ENCODE results near the gene PKDREJ. TPM values are rescaled to one million over a fixed set of nuclear protein-coding genes. Genes with fewer than 3 reads are reported as not detected.

The PKDREJ gene
- total and polyA plus RNA-seq, 9 donors = under 0.01 to 0.17 (median 0.12) TPM; not detected in 1

- H3K4me3 ChIP-seq = no peak overlapping the region
- no peak overlapping the region for H3K27ac ChIP-seq
- H3K9me3 ChIP-seq = no peaks in the 10 kb centered on the region
- intact Hi-C loops (cut with DNase I) = loop anchor here in 1 of 4 donors (10.0 kb wide), 1 partner anchor 55 kb away; no protein-coding TSS in a partner anchor
- no peaks in the 10 kb centered on the region for H3K36me3 ChIP-seq
- no peak for TF ChIP-seq POLR2A (IDR thresholded peaks at IDR 0.05)
- no peaks in the 10 kb centered on the region for H3K4me1 ChIP-seq (ENCODE audit: insufficient read depth)
- 73 to 80% (median 73%) methylated on average over 10 of the region's 10 CpGs for WGBS, 3 donors
- no peaks in the 10 kb centered on the region for H3K27me3 ChIP-seq
- DNase-seq = no peak
Observed at GRCh38 chr22:46219636-46220035, 43.5 kb downstream of the PKDREJ start.

DNA sequence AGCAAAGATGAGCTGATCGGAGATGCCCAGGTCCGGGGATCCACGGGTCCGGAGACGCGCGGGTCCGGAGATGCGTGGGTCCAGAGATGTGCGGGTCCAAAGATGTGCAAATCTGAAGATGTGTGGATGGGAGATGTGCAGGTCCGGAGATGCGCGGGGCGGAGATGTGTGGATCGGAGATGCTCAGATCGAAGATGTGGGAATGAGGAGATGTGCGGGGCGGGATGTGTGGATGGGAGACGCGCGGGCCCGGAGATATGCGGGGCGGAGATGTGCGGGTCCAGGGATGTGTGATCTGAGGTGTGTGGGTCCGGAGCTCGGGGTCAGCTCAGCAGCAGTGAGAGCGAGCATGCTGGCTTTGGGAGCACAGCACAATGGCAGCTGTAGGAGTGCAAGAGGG lies 48.5 kb downstream of the PKDREJ start:
- no peak overlapping the region for H3K4me3 ChIP-seq
- no peak overlapping the region for H3K27ac ChIP-seq
- H3K36me3 ChIP-seq = no peaks in the 10 kb centered on the region
- no peaks in the 10 kb centered on the region for H3K4me1 ChIP-seq (ENCODE audit: insufficient read depth)
- WGBS, 3 donors = 95 to 98% (median 97%) methylated on average over 28 of the region's 28 CpGs
- intact Hi-C loops (cut with DNase I) = loop anchor here in 1 of 4 donors (10.0 kb wide), 1 partner anchor 50 kb away; no protein-coding TSS in a partner anchor
- TF ChIP-seq EP300 (IDR thresholded peaks at IDR 0.05) (no peak), POLR2A (IDR thresholded peaks at IDR 0.05) (no peak)
- no peaks in the 10 kb centered on the region for H3K9me3 ChIP-seq
- no peaks in the 10 kb centered on the region for H3K27me3 ChIP-seq
- DNase-seq = peak in 1 of 5 donors; percentile 17

GRCh38 chr22:46214149-46214548 lies 49.0 kb downstream of the PKDREJ start:
- H3K27ac ChIP-seq = no peak overlapping the region
- no peaks in the 10 kb centered on the region for H3K4me1 ChIP-seq (ENCODE audit: insufficient read depth)
- WGBS, 3 donors = 97 to 98% (median 97%) methylated on average over 29 of the region's 29 CpGs
- no peak for DNase-seq
- no peaks in the 10 kb centered on the region for H3K27me3 ChIP-seq
- TF ChIP-seq CTCF (IDR thresholded peaks at IDR 0.05) = no peak
- no peak for TF ChIP-seq POLR2A (IDR thresholded peaks at IDR 0.05)
- TF ChIP-seq EP300 (IDR thresholded peaks at IDR 0.05) = no peak
- H3K36me3 ChIP-seq = no peaks in the 10 kb centered on the region
- intact Hi-C loops (cut with DNase I) = loop anchor here in 1 of 4 donors (10.0 kb wide), 1 partner anchor 49 kb away; no protein-coding TSS in a partner anchor
- no peak overlapping the region for H3K4me3 ChIP-seq
- H3K9me3 ChIP-seq = no peaks in the 10 kb centered on the region

DNA sequence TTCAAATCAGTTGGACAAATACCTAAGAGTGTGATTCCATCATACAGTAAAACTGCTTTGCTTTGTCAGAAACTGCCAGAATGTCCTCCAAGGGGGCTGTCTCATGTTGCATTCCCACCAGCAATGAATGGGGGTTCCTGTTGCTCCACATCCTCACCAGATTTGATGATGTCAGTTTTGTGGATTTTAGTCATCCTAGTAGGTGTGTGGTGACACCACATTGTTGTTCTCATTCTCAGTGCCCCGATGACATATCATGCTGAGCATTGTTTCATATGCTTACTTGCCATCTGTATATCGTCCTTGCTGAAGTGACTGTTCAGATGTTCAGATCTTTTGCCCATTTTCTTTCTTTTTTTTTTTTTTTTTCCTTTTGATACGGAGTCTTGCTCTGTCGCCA lies 50.1 kb downstream of the PKDREJ start:
- no peak for DNase-seq
- no peaks in the 10 kb centered on the region for H3K4me1 ChIP-seq (ENCODE audit: insufficient read depth)
- H3K27me3 ChIP-seq = no peaks in the 10 kb centered on the region
- TF ChIP-seq CTCF (IDR thresholded peaks at IDR 0.05) (no peak), POLR2A (IDR thresholded peaks at IDR 0.05) (no peak), EP300 (IDR thresholded peaks at IDR 0.05) (no peak)
- H3K27ac ChIP-seq = no peak overlapping the region
- intact Hi-C loops (cut with DNase I) = loop anchor here in 1 of 4 donors (10.0 kb wide), 1 partner anchor 48 kb away; no protein-coding TSS in a partner anchor
- no peak overlapping the region for H3K4me3 ChIP-seq
- H3K36me3 ChIP-seq = no peaks in the 10 kb centered on the region
- WGBS, 3 donors = 92 to 98% (median 95%) methylated on average over 4 of the region's 4 CpGs
- no peaks in the 10 kb centered on the region for H3K9me3 ChIP-seq

GRCh38 chr22:46212195-46212594 lies 50.9 kb downstream of the PKDREJ start:
- no peak overlapping the region for H3K4me3 ChIP-seq
- TF ChIP-seq CTCF (IDR thresholded peaks at IDR 0.05) (no peak), EP300 (IDR thresholded peaks at IDR 0.05) (no peak)
- no peaks in the 10 kb centered on the region for H3K4me1 ChIP-seq (ENCODE audit: insufficient read depth)
- H3K36me3 ChIP-seq = no peaks in the 10 kb centered on the region
- H3K27ac ChIP-seq = no peak overlapping the region
- intact Hi-C loops (cut with DNase I) = loop anchor here in 1 of 4 donors (10.0 kb wide), 1 partner anchor 47 kb away; no protein-coding TSS in a partner anchor
- H3K9me3 ChIP-seq = no peaks in the 10 kb centered on the region
- H3K27me3 ChIP-seq = no peaks in the 10 kb centered on the region
- no peak for DNase-seq
- WGBS, 3 donors = 91 to 97% (median 93%) methylated on average over 4 of the region's 4 CpGs

Measured in ovary (tissue), 9 donors.